Measurements from ENCODE around the gene KCNIP3.

GRCh38 chr2:95379371-95379831 lies 82.3 kb downstream of the KCNIP3 start:
- TF ChIP-seq CTCF (IDR thresholded peaks at IDR 0.05; ENCODE audit: low read depth, low read length, missing input control) (no peak), ATF3 (IDR thresholded peaks at IDR 0.05) (no peak), ZBTB33 (IDR thresholded peaks at IDR 0.05) (no peak), REST (IDR thresholded peaks at IDR 0.05) (no peak), RXRA (IDR thresholded peaks at IDR 0.05) (no peak), TAF1 (conservative IDR thresholded peaks at IDR 0.05) (no peak), MAX (IDR thresholded peaks at IDR 0.05) (no peak), RAD21 (IDR thresholded peaks at IDR 0.05) (peak in 1 of 2 donors; percentile 69), YY1 (IDR thresholded peaks at IDR 0.05) (no peak), GABPA (IDR thresholded peaks at IDR 0.05 in 1 of 2, conservative IDR thresholded peaks at IDR 0.05 in 1 of 2) (no peak), SP1 (IDR thresholded peaks at IDR 0.05) (no peak), JUND (IDR thresholded peaks at IDR 0.05) (no peak), EGR1 (IDR thresholded peaks at IDR 0.05; ENCODE audit: low read depth in 2 of 2) (no peak)

Data from liver (tissue), 3 donors.